Kidney glomerular epithelial cell (primary cell): ENCODE measurements around the gene SLC49A3.

Source experiments
- DNase-seq: peaks from one replicate; lab custom pipeline; 2025; lab: John Stamatoyannopoulos, UW

The SLC49A3 gene

GRCh38 chr4:632926-633325 is 56.0 kb downstream of the SLC49A3 start:
- no peak for DNase-seq

DNA sequence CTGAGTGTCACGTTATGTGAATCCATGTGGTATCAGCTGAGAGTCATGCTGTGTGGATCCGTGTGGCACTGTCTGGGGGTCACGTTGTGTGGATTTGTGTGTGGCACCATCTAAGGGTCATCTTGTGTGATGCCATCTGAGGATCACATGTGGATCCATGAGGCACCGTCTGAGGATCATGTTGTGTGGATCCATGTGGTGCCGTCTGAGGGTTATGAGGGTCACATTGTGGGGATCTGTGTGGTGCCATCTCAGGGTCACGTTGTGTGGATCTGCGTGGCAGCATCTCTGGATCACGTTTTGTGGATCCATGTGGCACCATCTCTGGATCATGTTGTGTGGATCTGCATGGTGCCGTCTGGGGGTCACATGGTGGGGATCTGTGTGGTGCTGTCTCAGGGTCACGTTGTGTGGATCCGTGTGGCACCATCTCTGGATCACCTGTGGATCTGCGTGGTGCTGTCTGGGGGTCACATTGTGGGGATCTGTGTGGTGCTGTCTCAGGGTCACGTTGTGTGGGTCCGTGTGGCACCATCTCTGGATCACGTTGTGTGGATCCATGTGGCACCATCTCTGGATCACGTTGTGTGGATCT is 56.7 kb downstream of the SLC49A3 start:
- no peak for DNase-seq
